Measurements from ENCODE around the gene VGLL2.

DNA sequence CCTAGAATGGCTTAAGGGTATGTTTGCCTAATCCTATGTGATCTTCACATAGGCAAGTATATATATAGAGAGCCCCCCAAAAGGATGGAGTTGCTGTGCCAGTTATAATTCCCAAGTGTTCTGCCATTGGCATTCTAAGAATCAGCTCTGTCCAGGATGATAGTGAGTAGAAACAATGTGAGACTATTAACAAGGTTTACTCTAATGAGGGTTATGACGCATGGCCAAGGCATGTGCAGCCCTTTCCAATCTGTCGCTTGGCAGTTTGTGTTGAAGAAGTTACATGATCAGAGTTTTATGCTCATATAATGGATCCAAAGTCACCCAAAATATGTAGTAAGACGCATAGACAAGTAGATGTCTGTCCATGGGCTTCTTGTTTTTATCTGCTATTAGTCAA, 33.6 kb downstream of the VGLL2 start:
- TF ChIP-seq, protein P1, sequence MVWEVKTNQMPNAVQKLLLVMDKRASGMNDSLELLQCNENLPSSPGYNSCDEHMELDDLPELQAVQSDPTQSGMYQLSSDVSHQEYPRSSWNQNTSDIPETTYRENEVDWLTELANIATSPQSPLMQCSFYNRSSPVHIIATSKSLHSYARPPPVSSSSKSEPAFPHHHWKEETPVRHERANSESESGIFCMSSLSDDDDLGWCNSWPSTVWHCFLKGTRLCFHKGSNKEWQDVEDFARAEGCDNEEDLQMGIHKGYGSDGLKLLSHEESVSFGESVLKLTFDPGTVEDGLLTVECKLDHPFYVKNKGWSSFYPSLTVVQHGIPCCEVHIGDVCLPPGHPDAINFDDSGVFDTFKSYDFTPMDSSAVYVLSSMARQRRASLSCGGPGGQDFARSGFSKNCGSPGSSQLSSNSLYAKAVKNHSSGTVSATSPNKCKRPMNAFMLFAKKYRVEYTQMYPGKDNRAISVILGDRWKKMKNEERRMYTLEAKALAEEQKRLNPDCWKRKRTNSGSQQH (CRISPR knock-in tag; IDR thresholded peaks at IDR 0.05; ENCODE audit: low read depth) = no peak
- TF ChIP-seq MED8 (CRISPR knock-in tag; IDR thresholded peaks at IDR 0.05; ENCODE audit: insufficient replicate concordance) = no peak
- TF ChIP-seq, protein P2, sequence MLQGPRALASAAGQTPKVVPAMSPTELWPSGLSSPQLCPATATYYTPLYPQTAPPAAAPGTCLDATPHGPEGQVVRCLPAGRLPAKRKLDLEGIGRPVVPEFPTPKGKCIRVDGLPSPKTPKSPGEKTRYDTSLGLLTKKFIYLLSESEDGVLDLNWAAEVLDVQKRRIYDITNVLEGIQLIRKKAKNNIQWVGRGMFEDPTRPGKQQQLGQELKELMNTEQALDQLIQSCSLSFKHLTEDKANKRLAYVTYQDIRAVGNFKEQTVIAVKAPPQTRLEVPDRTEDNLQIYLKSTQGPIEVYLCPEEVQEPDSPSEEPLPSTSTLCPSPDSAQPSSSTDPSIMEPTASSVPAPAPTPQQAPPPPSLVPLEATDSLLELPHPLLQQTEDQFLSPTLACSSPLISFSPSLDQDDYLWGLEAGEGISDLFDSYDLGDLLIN (CRISPR knock-in tag; IDR thresholded peaks at IDR 0.05; ENCODE audit: borderline replicate concordance) = no peak
- no peak for TF ChIP-seq MATR3 (CRISPR knock-in tag; IDR thresholded peaks at IDR 0.05)
- TF ChIP-seq HNF4A (CRISPR knock-in tag; IDR thresholded peaks at IDR 0.05) = no peak
- TF ChIP-seq, protein P3, sequence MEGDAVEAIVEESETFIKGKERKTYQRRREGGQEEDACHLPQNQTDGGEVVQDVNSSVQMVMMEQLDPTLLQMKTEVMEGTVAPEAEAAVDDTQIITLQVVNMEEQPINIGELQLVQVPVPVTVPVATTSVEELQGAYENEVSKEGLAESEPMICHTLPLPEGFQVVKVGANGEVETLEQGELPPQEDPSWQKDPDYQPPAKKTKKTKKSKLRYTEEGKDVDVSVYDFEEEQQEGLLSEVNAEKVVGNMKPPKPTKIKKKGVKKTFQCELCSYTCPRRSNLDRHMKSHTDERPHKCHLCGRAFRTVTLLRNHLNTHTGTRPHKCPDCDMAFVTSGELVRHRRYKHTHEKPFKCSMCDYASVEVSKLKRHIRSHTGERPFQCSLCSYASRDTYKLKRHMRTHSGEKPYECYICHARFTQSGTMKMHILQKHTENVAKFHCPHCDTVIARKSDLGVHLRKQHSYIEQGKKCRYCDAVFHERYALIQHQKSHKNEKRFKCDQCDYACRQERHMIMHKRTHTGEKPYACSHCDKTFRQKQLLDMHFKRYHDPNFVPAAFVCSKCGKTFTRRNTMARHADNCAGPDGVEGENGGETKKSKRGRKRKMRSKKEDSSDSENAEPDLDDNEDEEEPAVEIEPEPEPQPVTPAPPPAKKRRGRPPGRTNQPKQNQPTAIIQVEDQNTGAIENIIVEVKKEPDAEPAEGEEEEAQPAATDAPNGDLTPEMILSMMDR (CRISPR knock-in tag; IDR thresholded peaks at IDR 0.05) = no peak
- TF ChIP-seq TAF1 (CRISPR knock-in tag; IDR thresholded peaks at IDR 0.05) = no peak
- no peak for TF ChIP-seq EZH2 (conservative IDR thresholded peaks at IDR 0.05; ENCODE audit: low read depth, low read length)
- no peak for TF ChIP-seq REL (CRISPR knock-in tag; conservative IDR thresholded peaks at IDR 0.05)
